Measurements from ENCODE around the gene CRYGN.

DNA sequence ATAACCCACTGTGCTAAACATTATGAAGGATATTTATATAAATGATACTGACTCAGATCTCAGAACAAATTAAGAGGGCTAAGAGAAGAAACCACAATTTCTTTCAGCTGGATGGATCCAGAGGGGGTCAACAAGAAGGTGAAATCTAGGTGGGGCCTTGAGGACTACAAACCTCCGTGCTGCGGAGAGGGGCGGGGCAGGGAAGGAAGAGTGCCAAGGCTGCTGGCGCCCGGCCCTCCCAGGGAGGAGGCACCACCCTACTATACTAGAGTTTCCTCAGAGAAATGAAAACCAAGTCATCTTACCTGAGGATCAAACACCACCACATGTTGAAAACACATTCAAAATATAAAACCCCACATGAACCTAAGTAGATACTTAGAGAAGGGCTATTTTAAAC lies 29.3 kb upstream of the CRYGN start:
- TF ChIP-seq, protein P1, sequence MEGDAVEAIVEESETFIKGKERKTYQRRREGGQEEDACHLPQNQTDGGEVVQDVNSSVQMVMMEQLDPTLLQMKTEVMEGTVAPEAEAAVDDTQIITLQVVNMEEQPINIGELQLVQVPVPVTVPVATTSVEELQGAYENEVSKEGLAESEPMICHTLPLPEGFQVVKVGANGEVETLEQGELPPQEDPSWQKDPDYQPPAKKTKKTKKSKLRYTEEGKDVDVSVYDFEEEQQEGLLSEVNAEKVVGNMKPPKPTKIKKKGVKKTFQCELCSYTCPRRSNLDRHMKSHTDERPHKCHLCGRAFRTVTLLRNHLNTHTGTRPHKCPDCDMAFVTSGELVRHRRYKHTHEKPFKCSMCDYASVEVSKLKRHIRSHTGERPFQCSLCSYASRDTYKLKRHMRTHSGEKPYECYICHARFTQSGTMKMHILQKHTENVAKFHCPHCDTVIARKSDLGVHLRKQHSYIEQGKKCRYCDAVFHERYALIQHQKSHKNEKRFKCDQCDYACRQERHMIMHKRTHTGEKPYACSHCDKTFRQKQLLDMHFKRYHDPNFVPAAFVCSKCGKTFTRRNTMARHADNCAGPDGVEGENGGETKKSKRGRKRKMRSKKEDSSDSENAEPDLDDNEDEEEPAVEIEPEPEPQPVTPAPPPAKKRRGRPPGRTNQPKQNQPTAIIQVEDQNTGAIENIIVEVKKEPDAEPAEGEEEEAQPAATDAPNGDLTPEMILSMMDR (optimal IDR thresholded peaks at IDR 0.05 in 1 of 3, IDR thresholded peaks at IDR 0.05 in 1 of 3, conservative IDR thresholded peaks at IDR 0.05 in 1 of 3; ENCODE audit: extremely low read depth in 1 of 3, insufficient read depth in 2 of 3, low read length in 3 of 3) = no peak
- TF ChIP-seq EZH2 (IDR thresholded peaks at IDR 0.05; ENCODE audit: low read length) = no peak

Data from keratinocyte (primary cell).